ENCODE data around the gene OR11A1.
"Not testable (repeated sequence)": the region's sequence is repeated elsewhere in the genome, so short reads cannot be mapped to it uniquely, and the experiment has no call there.

The OR11A1 gene

GRCh38 chr6:29478740-29479139, 21.9 kb upstream of the OR11A1 start:
- no peak for DNase-seq (ENCODE audit: low read depth in 2 of 2)

DNA sequence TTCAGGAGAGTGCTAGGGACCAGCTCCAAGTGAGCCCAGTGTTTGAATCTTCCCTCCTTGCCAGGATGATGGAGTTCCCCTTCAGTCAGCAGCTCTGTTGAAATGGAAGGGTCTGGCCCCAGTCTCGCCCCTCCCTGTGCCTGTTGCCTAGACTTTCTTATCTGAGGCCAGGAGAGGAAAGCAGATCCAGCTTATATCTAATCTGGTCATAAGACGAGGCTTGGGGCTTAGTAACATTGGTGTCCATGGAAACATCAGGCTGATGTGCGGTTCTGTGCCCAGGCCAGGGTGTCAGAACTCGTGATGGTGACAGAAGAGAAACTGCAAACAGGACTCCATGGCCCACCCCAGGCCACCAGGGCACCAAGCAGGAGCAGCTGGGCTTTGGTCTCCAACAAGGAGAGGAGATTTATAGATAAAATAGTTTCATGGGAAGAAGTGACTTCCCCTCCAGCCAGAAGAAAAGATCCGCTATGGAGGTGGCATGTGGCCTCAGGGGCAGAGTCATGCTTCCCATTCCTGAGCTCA, 21.1 kb upstream of the OR11A1 start:
- no peak for DNase-seq (ENCODE audit: low read depth in 2 of 2)

DNA sequence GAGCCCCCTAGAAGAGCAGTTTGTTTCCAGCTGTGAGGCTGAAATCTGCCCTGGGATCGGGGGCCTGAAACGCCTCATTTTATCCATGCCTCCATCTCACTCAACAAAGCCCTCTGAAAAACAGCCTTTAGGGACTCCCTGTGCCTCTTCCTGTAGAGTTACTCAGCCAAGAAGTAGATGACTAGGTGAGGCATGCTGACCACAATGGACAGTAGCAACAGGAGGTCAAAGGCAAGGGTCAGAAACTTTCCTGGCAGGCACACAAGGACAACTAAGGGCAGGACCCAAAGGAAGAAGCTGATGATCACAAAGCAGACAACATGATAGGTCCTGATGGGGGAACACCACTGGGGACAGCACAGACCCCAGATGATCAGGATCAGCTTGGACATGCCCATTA, 18.1 kb upstream of the OR11A1 start:
- no peak for DNase-seq (ENCODE audit: low read depth in 2 of 2)

GRCh38 chr6:29466241-29466640, 9.4 kb upstream of the OR11A1 start:
- DNase-seq (ENCODE audit: low read depth in 2 of 2): no peak

- DNase-seq (ENCODE audit: low read depth in 2 of 2): no peak
Observed at GRCh38 chr6:29465801-29466200, 8.9 kb upstream of the OR11A1 start.

GRCh38 chr6:29465279-29465678, 8.4 kb upstream of the OR11A1 start:
- DNase-seq (ENCODE audit: low read depth in 2 of 2): no peak

- no peak for DNase-seq (ENCODE audit: low read depth in 2 of 2)
Observed at GRCh38 chr6:29462022-29462421, 5.2 kb upstream of the OR11A1 start.

DNA sequence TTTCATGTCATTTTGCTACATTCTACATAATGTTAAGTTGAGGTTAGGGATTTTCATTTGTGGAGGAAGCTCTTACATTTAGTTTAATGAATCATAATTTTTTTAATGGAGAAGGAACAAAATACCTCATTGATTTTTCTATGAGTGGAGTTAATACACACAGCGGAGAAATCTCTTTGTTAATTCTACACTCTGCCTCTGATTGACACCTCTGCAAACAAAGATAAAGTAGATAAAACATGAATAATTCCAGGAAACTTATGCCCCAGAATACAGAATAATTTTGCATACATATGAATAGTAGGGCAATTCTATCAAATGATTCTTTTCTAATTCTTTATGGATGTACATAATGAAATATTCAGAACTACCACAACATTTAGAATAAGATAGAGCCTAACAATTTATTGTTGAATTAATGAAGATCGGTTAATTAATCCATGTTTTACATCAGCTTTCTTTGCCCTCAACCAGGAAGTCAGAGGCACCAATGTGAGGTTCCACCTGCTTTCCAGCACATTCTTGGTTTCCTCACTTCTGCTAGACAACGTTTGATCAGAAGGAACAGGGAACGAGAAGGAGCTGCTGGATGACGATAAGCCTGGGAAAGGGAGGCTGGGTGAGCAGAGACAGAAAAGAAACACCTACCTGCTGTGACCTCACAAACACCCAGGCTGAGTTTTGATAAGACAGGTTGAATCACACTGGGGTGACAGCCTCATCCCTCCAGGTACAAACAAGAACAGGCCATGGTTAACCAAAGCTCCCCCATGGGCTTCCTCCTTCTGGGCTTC, 4.3 kb upstream of the OR11A1 start:
- DNase-seq (ENCODE audit: low read depth in 2 of 2): no peak

DNA sequence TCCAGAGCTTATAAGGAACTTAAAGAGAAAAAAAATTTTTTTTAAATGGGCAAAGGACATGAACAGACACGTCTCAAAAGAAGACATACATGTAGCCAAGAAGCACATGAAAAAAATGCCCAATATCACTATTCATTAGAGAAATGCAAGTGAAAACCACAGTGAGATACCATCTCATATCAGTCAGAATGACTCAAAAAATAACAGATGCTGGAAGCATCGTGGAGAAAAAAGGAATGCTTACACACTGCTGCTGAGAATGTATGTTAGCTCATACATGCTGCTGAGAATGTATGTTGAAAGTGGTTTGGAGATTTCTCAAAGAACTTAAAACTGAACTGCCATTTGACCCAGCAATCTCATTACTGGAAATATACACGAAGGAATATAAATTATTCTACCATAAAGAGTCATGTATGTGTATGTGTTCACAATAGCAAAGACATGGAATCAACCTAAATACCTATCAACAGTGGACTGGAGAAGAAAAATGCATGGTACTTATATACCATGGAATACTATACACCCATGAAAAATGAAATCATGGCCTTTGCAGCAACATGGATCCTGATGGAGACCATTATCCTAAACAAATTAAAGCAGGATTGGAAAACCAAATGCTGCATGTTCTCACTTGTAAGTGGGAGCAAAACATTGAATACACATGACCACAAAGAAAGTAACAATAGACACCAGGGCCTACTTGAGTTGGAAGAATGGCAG, 5.2 kb downstream of the OR11A1 start:
- DNase-seq (ENCODE audit: low read depth in 2 of 2): no peak

- no peak for DNase-seq (ENCODE audit: low read depth in 2 of 2)
Observed at GRCh38 chr6:29447670-29448069, 9.2 kb downstream of the OR11A1 start.

- not testable (repeated sequence) for DNase-seq (ENCODE audit: low read depth in 2 of 2)
Observed at GRCh38 chr6:29444031-29444430, 12.8 kb downstream of the OR11A1 start.

- no peak for DNase-seq (ENCODE audit: low read depth in 2 of 2)
Observed at GRCh38 chr6:29442719-29443118, 14.2 kb downstream of the OR11A1 start.

GRCh38 chr6:29439006-29439405, 17.9 kb downstream of the OR11A1 start, which contains the start of gene OR10C1:
TSS of gene OR10C1 (plus strand) at chr6:29439306. CDS start at chr6:29440016, 710 bp downstream.
- no peak for DNase-seq (ENCODE audit: low read depth in 2 of 2)

GRCh38 chr6:29436730-29437129, 20.1 kb downstream of the OR11A1 start:
- not testable (repeated sequence) for DNase-seq (ENCODE audit: low read depth in 2 of 2)

DNA sequence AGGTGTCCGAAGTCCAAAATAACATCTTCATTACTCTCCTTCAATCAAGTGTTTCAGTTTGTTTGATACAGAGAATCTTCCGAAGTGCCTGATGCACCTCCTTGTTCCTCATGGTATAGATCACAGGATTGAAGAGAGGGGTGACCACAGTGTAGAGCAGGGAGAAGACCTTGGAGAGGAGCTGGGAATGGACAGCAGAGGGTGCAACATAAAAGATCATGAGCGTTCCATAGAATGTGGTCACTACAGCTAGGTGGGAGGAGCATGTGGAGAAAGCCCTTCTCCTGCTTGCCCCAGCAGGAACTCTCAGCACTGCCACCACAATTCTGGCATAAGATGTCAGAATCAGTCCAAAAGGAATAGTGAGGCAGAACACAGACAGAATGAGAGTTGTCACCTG, 30.2 kb downstream of the OR11A1 start:
- DNase-seq (ENCODE audit: low read depth in 2 of 2): no peak

DNA sequence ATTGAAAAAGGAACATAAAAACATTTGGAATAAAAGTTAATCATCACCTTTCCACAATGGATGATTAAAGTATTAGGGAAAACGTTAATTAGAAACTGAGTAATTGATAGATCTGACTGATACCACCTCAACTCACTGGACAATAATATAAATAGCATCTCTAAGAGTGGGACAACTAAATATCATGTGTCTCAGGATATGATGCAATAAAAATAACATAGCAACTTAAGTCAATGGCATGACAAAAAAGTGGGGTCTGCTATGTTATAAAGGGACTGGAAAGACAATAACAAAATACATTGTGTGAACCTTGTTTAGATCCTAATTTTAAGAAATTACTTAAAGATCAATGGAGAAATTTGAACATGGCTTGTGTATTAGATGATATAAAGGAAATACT, 31.8 kb downstream of the OR11A1 start:
- DNase-seq (ENCODE audit: low read depth in 2 of 2): no peak

- no peak for DNase-seq (ENCODE audit: low read depth in 2 of 2)
Observed at GRCh38 chr6:29424575-29424974, 32.3 kb downstream of the OR11A1 start.

- DNase-seq (ENCODE audit: low read depth in 2 of 2): no peak
Observed at GRCh38 chr6:29424168-29424567, 32.7 kb downstream of the OR11A1 start.

DNA sequence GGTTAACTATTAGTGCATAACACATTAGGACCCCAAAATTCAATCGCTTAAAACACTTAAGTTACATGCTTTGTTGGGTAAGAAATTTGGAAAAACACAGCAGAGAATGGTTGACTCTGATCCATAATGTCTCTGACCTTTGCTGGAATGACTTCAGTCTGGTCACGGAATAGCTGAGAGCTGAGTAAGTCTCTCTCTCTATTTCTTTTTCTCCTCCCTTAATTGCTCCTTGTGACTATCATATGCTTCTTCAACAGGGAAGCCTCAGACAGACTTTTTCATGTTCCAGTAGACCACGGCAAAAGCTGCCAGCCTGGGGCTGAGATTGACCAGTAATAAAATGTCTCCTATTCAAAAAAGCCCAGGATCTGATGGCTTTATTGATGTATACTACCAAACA, 37.4 kb downstream of the OR11A1 start:
- no peak for DNase-seq (ENCODE audit: low read depth in 2 of 2)

DNA sequence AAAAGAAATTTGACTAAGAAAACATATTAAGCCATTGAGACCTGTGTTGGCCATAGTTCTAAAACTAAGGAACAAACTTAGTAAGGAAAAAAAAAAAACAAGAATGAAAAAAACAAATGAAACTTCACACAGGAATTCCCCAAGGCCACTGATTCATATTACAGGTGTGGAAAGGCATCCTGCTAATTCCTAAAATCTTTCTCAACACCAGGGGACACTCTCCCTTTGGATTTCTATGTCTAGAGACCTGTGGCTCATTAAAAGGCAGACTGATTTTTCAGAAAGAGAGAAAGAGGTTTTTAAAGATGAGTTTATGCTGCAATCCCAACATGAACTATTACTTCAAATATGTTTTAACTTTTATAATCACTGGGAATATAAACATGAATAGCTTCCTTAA, 42.3 kb downstream of the OR11A1 start, which contains the start of gene OR12D1:
Gene OR12D1 (plus strand): TSS at position 341 of the 400 bp plus-strand sequence.
- no peak for DNase-seq (ENCODE audit: low read depth in 2 of 2)

DNA sequence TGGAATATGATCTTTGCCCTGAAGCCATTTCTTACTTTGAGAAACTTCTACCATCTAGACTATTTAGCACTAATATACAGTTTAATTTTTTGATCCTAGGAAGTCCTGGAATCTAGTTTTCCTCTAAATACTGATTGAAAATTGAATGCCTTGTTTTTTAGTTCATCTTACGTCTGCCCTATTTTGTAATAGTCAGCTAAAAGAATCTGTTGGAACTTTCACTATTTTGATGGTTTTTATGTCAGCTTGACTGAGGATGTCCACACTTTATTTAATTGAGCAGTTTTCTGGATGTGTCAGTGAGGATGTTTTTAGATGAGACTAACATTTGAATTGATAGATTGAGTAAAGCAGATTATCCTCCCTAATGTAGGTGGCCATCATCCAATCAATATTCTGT, 53.1 kb downstream of the OR11A1 start:
- DNase-seq (ENCODE audit: low read depth in 2 of 2): no peak

DNA sequence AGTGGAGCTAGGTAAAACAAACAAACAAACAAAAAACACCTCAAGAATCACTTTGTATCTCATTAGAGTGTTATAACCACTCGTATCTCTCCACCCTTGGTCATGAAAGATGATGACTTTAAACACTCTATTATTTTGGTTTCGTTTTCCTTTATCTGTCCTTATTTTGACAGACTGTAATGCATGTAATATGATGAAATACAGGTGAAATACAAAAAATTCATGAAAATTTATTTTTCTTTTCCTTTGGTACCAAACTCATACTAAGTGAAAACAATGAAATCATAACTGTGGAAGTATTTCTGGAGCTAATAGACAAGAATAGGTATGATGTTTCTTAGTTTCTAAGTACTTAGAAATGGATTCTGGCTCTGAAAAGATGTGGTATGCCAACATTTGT, 57.3 kb downstream of the OR11A1 start:
- DNase-seq (ENCODE audit: low read depth in 2 of 2): no peak

DNA sequence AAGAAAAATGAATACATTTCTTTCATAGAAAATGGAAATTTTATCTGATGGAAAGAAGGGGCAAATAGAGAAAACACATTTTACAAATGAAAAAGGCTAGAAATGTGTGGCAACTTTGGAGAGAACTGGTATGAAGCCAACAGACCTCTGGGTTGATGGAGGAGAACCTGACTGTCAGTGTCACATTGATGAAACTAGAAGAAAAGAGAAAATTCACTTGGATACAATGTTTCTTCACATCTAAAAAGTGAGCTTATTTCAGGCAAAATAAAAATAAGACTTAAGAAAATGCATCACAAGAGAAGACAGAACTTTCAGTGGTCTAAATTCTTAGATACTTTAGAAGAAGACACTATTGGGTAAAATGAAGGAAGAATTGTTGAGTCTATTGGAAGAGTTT, 61.5 kb downstream of the OR11A1 start, which contains the start of gene OR12D2:
Gene OR12D2 (plus strand): TSS at position 301 of the 400 bp plus-strand sequence. CDS start 1,069 bp downstream, outside the sequence.
- no peak for DNase-seq (ENCODE audit: low read depth in 2 of 2)

All from activated CD8-positive, alpha-beta memory T cell treated with anti-CD3 and anti-CD28 coated beads for 4 hours (primary cell).